ENCODE measurements around the gene BAZ2A. TPM values are rescaled to one million over a fixed set of nuclear protein-coding genes. Genes with fewer than 3 reads are reported as not detected.

BAZ2A gene
- polyA plus RNA-seq, 1 of the 3 experiments (the other 2 are of a cell fraction): 32.4 TPM

GRCh38 chr12:56581418-56582145 is 48.5 kb downstream of the BAZ2A start:
- no peaks in the 10 kb centered on the region for H3K79me2 ChIP-seq (ENCODE audit: insufficient read depth)
- ChIA-PET CTCF (interaction anchor here (1.1 to 1.5 kb wide), 5 partner anchors 9 to 68 kb away, joined by 3 to 6 read pairs (median 3); no protein-coding TSS in a partner anchor), POLR2A (no interaction called here)
- H3K9ac ChIP-seq: no peak overlapping the region
- TF ChIP-seq JUND (IDR thresholded peaks at IDR 0.05): 0 out of 2 replicates have a peak, but pooled peaks have one; percentile 7
- TF ChIP-seq PBX3 (IDR thresholded peaks at IDR 0.05): no peak
- TF ChIP-seq POLR2AphosphoS5 (IDR thresholded peaks at IDR 0.05; ENCODE audit: low read depth, low read length): no peak
- TF ChIP-seq, protein P1, sequence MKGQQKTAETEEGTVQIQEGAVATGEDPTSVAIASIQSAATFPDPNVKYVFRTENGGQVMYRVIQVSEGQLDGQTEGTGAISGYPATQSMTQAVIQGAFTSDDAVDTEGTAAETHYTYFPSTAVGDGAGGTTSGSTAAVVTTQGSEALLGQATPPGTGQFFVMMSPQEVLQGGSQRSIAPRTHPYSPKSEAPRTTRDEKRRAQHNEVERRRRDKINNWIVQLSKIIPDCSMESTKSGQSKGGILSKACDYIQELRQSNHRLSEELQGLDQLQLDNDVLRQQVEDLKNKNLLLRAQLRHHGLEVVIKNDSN (IDR thresholded peaks at IDR 0.05; ENCODE audit: borderline replicate concordance, low read depth): no peak
- peak; percentile 13 for TF ChIP-seq TCF12 (IDR thresholded peaks at IDR 0.05)
- TF ChIP-seq FOSL2 (IDR thresholded peaks at IDR 0.05; ENCODE audit: borderline replicate concordance, low read depth): no peak
- no peak for TF ChIP-seq SIN3A (IDR thresholded peaks at IDR 0.05; ENCODE audit: borderline replicate concordance, low read depth, low read length)
- TF ChIP-seq TEAD4 (IDR thresholded peaks at IDR 0.05; ENCODE audit: borderline replicate concordance, insufficient read depth): no peak
- TF ChIP-seq NFIC (IDR thresholded peaks at IDR 0.05; ENCODE audit: borderline replicate concordance): peak; percentile 31; the same call in 1 of the 2 replicates
- no peak for TF ChIP-seq USF2 (IDR thresholded peaks at IDR 0.05; ENCODE audit: borderline replicate concordance, low read depth, low read length)
- TF ChIP-seq RFX5 (IDR thresholded peaks at IDR 0.05; ENCODE audit: low read length): no peak
- TF ChIP-seq, protein P2, sequence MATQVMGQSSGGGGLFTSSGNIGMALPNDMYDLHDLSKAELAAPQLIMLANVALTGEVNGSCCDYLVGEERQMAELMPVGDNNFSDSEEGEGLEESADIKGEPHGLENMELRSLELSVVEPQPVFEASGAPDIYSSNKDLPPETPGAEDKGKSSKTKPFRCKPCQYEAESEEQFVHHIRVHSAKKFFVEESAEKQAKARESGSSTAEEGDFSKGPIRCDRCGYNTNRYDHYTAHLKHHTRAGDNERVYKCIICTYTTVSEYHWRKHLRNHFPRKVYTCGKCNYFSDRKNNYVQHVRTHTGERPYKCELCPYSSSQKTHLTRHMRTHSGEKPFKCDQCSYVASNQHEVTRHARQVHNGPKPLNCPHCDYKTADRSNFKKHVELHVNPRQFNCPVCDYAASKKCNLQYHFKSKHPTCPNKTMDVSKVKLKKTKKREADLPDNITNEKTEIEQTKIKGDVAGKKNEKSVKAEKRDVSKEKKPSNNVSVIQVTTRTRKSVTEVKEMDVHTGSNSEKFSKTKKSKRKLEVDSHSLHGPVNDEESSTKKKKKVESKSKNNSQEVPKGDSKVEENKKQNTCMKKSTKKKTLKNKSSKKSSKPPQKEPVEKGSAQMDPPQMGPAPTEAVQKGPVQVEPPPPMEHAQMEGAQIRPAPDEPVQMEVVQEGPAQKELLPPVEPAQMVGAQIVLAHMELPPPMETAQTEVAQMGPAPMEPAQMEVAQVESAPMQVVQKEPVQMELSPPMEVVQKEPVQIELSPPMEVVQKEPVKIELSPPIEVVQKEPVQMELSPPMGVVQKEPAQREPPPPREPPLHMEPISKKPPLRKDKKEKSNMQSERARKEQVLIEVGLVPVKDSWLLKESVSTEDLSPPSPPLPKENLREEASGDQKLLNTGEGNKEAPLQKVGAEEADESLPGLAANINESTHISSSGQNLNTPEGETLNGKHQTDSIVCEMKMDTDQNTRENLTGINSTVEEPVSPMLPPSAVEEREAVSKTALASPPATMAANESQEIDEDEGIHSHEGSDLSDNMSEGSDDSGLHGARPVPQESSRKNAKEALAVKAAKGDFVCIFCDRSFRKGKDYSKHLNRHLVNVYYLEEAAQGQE (IDR thresholded peaks at IDR 0.05; ENCODE audit: low read depth, low read length): no peak
- no peaks in the 10 kb centered on the region for H4K20me1 ChIP-seq (ENCODE audit: insufficient read depth)
- peaks cover 24% of the 10 kb centered on the region for H3F3A ChIP-seq (replicated peaks; ENCODE audit: insufficient read depth)
- no peaks in the 10 kb centered on the region for H3K9me2 ChIP-seq
- peak overlapping the region in 1 of 2 experiments; percentile 26; a peak in 1 of 4 replicates for H3K27ac ChIP-seq (ENCODE audit: low read depth in 2 of 2, low read length in 1 of 2)
- WGBS (ENCODE audit: low lambda C conversion rate): 87% methylated on average over 10 of the region's 10 CpGs
- H2AFZ ChIP-seq (ENCODE audit: low read depth): no peak overlapping the region
- H3K27me3 ChIP-seq (ENCODE audit: insufficient read depth): no peaks in the 10 kb centered on the region
- no peaks in the 10 kb centered on the region for H3K9me3 ChIP-seq
- no peak for DNase-seq
- 0 out of 4 replicates have a peak, but pooled peaks cover 0 to 3% of the 10 kb centered on the region in 2 experiments for H3K4me1 ChIP-seq (ENCODE audit: control insufficient read depth in 1 of 2, insufficient read depth in 2 of 2, low read depth in 1 of 2, low read length in 1 of 2)
- H3K4me3 ChIP-seq (ENCODE audit: low read depth in 2 of 2, low read length in 1 of 2): no peak overlapping the region
- no peak overlapping the region for H3K4me2 ChIP-seq
- H3K36me3 ChIP-seq (replicated peaks in 1 of 2; ENCODE audit: control insufficient read depth in 1 of 2, insufficient read depth in 2 of 2, low read length in 1 of 2): peaks cover 0 to 60% of the 10 kb centered on the region in 2 experiments
